Central memory CD4-positive, alpha-beta T cell (primary cell): ENCODE data around the gene TRMT10A.

Experiments
- DNase-seq: peaks from one replicate; pipeline ENCODE4 v3.0.0; 2022
- total RNA-seq, 3 experiments: gene quantifications; one replicate each; lab custom pipeline; 2026; lab: John Stamatoyannopoulos, UW

Gene TRMT10A, protein sequence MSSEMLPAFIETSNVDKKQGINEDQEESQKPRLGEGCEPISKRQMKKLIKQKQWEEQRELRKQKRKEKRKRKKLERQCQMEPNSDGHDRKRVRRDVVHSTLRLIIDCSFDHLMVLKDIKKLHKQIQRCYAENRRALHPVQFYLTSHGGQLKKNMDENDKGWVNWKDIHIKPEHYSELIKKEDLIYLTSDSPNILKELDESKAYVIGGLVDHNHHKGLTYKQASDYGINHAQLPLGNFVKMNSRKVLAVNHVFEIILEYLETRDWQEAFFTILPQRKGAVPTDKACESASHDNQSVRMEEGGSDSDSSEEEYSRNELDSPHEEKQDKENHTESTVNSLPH
- 7.7 to 11.6 (median 9.9) reads per million in 3 experiments for total RNA-seq

- peak; percentile 97 for DNase-seq
Observed at GRCh38 chr4:99563310-99564186, at the start of gene TRMT10A. TRMT10A (minus strand) TSS chr4:99564039; CDS start chr4:99559338, 4,701 bp downstream.

DNA sequence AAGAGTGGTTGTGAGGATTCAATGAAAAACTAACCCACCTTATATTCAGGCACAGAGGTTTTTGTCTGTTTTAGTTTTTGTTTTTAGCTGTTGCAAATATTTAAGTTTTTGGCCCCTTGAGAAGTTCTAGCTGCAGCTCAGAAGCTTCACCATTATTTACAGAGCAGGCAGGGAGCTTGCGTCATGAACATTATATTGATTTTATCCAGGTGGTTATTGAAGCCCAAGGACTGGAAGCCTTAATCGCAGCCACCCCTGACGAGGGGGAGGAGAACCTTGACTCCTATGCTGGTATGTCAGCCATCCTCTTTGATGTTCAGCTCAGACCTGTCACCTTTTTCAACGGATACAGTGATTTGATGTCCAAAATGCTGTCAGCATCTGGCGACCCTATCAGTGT lies 48.9 kb upstream of the TRMT10A start:
- DNase-seq, result no peak

DNA sequence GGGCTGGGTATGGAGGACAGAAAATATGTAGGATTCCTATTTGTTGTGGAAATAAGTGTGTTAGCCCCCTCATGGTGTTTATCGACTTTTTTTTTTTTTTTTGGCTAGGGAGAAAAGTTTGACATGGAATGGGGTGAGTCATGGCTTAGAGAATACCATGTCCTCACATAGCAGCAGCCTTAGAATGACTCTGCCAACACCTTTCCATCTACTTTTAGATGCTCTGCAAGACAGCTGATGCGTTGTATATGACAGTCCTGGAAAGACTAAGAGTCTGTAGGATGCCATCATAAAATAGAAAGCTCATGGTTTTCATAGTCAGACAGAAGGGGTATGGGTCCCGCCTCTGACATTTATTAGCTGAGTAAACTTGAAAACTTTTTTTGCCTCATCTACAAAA lies 48.4 kb upstream of the TRMT10A start:
- no peak for DNase-seq

GRCh38 chr4:99610605-99611175 lies 46.9 kb upstream of the TRMT10A start:
- DNase-seq, result no peak

GRCh38 chr4:99608417-99608816 lies 44.6 kb upstream of the TRMT10A start:
- no peak for DNase-seq

DNA sequence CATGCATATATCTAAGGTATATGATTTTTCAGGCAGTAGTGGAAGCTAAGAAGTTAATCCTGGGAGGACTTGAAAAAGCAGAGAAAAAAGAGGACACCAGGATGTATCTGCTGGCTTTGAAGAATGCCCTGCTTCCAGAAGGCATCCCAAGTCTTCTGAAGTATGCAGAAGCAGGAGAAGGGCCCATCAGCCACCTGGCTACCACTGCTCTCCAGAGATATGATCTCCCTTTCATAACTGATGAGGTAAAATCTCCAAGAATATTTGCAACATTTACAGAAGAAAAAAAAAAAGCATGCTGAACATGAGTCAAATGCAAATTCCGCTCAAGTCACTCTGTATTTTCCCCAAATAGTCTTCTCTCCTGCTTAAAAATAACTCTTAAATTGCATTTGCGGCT lies 42.9 kb upstream of the TRMT10A start:
- DNase-seq, result no peak

- DNase-seq, result no peak
Observed at GRCh38 chr4:99594818-99595217, 31.0 kb upstream of the TRMT10A start.

- DNase-seq, result no peak
Observed at GRCh38 chr4:99593781-99594641, 30.2 kb upstream of the TRMT10A start.

- DNase-seq, result no peak
Observed at GRCh38 chr4:99591757-99592156, 27.9 kb upstream of the TRMT10A start.

DNA sequence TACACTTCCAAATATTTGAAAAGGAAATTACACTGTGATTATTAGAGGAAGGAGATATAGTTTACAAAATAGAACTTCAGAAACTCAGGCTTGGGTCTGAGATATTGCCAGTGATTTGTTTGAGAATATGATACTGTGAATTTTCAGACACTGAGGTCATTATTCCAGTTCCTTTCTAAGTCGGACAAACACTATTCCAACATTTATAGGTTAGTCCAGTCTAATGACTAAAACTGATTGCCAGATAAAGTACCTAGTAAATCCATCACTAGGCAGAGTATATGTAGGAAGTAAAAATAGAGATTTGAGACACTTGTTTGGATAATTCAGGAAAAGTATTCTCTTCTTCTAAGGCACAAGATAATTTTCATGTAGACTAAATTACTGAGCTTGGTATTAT lies 24.0 kb upstream of the TRMT10A start:
- no peak for DNase-seq

DNA sequence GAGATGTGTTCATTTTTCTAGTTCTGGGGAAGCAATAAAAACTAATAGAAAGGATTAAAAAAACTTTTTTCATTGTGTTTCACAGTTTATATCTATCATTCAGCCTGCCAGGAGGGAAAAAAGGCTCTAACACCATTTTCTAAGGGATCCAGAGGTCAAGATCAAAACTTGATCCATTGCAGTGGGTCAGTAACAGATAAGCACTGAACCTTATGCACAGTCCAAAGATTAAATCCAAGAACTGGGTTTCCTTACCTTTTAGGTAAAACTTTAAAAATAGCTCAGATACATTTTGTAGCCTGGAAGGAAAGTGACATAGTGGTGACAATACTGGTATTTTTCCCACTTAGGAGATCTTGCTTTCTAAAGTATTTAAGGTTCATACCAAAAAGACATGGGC lies 23.5 kb upstream of the TRMT10A start:
- DNase-seq, result no peak

- no peak for DNase-seq
Observed at GRCh38 chr4:99586797-99587196, 23.0 kb upstream of the TRMT10A start.

DNA sequence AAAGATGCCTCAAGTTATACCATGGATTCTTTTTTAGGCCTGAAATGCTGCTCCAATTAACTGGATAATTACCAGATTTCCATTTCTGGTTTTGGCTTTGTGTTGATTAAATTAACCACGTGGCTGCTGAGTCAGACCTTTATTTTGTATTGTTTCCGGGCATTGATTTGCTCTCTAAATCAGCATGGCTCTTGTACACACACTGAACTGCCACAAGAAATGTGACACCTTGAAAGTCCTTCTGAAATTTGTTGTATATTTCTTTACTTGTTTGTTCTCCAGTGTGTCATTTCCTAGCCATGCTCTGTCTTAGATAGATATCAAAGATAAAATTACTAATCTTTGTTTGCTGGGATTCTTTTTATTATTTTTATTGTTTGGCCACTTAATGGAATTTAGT lies 22.5 kb upstream of the TRMT10A start:
- no peak for DNase-seq

DNA sequence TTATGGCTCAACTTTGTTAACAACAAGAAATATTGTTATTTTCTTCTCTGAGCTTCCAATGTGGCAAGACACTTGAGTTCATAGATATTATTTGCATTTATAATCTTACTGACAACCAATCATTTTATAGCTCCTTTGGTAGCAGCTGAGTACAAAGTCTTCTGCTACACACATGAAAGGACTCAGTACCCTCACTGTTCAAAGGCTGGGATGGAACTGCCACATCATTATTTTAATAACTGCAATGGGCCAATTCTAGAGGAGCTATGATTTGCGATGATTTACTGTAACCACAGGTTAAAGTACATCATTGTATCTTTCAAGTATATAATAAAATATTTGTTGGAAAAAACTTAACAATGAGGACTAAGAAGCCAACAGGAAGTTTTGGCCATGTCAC lies 21.7 kb upstream of the TRMT10A start:
- DNase-seq, result no peak

GRCh38 chr4:99578714-99579113 lies 14.9 kb upstream of the TRMT10A start:
- no peak for DNase-seq

DNA sequence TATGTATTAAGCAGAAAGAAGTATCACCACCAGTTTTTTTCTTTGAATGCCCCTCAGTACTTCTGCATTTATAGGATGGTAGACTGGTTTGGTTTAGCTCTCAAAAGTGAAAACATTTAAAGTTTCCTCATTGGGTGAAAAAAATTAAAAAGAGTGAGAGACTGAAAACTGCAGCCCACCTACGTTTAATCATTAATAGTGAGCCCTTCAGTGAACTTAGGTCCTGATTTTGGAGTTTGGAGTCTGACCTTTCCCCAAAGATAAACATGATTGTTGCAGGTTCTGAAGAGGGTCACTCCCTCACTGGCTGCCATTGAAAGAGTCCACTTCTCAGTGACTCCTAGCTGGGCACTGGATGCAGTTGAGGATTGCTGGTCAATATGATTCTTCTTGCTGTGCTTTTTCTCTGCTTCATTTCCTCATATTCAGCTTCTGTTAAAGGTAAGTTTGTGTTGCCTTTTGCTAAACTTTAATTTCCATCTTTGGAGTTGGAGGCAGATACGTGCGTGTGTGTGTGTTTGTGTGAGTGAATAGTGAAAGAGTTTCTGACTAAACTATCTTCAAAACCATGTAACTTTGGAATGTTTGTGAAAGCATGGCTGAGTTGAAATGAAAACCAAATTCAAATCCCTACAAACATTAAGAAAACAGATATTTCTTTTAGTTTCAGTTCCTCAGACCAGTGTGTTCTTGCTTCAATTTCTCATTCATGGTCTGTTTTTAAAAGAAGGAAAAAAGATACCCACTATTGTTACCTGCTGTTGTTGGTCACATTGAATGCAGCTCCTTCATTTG lies 10.9 kb upstream of the TRMT10A start, which contains the start of gene MTTP:
MTTP (plus strand) TSS at position 295 of the 795 bp plus-strand sequence; CDS start at position 381, 86 bp downstream.
- DNase-seq, result no peak

DNA sequence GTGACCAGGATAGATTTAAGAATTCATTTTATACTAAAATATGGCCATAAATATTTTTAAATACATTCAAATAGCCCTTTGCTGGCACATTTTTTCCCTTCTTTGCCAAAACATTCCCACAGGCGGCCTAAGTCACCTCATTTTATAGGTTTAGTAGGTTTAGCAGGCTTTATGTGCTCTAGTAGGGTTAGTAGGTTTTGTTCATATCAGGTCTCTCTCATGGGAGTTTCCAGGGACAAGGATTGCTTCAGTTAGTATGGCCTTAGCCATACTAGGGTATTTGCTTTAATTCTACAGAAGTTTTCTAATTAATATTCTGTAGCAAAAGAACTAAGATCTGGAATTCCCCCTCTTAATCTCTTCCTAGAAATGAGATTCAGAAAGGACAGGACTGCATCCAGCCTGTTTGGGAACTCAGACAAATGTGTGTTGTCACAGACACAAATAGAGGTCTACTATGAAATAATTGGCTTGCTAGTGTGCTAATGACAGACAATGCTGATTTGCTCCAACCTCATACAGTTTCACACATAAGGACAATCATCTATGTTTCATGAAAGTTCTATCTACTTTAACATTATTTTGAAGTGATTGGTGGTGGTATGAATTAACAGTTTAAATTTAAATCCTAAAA lies 10.0 kb upstream of the TRMT10A start:
- no peak for DNase-seq

DNA sequence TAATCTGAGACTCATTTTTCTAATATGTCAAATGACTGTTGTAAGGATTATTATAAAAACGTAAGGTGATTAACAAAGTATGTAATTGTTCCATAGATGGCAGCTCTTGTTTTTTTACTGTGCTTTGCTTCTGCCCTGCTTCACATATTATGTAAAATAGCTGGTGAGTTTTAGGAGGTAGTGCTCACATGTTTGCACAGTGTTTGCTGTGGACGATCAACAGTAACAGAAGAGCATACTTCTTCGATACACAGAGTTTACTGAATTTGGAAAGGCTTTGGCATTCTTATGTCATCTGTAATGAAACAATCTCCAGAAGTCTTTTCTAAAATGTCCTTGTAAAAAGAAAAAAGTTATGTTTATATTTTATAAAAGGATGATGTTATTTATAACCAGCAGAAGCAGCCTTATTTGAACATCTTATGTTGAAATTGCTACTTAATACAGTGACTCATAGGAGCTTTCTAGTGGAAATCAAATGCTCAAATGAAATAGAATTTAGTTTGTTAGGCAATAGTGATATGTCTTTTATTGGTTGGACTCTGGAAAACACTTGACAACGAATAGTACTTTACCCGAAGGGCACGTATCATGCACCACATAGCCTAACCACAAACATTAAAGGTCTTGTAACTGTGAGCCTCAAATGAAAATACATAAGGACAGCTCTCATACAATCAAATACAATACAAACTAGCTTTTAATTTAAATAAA lies 8.8 kb upstream of the TRMT10A start:
- no peak for DNase-seq

DNA sequence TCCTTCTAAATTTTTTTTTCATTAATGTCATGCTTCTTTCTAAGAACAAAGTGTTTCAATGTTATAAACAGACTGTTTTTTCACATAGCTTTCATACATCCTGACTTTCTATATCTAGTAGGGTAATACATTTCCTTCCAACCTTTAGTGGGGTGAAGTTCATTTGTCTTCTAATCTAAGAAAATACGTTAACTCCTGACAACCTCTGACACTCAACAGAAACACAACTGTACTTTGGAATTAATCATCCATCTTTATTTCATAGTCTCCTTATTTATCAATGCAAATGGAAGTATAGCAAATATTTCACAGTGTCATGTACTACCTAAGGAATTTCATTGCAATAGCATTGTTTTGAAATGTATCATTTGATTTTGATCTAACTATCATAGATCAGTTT lies 8.0 kb upstream of the TRMT10A start:
- DNase-seq, result no peak

GRCh38 chr4:99564921-99565320 lies 1.1 kb upstream of the TRMT10A start:
- DNase-seq, result no peak
